Astrocyte of the spinal cord (primary cell): Measurements from ENCODE around the gene TOMM40L.
"Not testable (repeated sequence)": the region's sequence is repeated elsewhere in the genome, so short reads cannot be mapped to it uniquely, and the experiment has no call there.

Experiments used
- DNase-seq: peaks from one replicate; pipeline ENCODE4 v3.0.0; 2011; ENCODE audit warnings: low read depth, low spot score
- H3K4me3 ChIP-seq: 2 replicates; pipeline ENCODE4 v1.5.1; 2011; ENCODE audit warnings: low read depth, mild to moderate bottlenecking, low read length, moderate library complexity
- in situ Hi-C: cut with HindIII; loops from 2 replicates; pipeline ENCODE4 v1.10.0; 2017; ENCODE audit warnings: low sequenced_read_pairs
- TF ChIP-seq, protein P1 (sequence below): IDR thresholded peaks from 2 replicates; pipeline ENCODE4 v1.5.1; 2012; ENCODE audit warnings: low read depth, mild to moderate bottlenecking, low read length, inconsistent platforms

The TOMM40L gene

DNA sequence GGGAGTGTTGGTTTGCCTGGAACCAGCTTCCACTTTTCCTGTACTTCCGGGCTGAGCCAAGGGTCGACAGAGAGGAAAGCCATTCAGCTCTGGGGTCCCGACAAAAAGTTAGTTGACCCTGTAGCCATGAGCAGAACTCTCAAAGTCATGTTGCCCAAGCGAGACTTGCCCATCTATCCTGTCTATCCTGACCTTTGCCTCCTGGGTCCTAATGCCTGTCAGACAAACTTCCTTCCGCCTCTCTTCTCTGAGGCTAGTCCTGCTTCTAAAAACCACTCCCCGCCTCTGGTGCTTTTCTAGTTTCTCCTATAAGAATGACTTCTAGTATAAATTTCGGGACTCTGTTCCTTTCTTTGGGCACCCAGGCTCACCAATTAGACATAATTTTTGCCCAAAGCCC lies 25.0 kb downstream of the TOMM40L start:
- no peak overlapping the region for H3K4me3 ChIP-seq
- DNase-seq: no peak
- in situ Hi-C loops: no loop called here
- TF ChIP-seq, protein P1, sequence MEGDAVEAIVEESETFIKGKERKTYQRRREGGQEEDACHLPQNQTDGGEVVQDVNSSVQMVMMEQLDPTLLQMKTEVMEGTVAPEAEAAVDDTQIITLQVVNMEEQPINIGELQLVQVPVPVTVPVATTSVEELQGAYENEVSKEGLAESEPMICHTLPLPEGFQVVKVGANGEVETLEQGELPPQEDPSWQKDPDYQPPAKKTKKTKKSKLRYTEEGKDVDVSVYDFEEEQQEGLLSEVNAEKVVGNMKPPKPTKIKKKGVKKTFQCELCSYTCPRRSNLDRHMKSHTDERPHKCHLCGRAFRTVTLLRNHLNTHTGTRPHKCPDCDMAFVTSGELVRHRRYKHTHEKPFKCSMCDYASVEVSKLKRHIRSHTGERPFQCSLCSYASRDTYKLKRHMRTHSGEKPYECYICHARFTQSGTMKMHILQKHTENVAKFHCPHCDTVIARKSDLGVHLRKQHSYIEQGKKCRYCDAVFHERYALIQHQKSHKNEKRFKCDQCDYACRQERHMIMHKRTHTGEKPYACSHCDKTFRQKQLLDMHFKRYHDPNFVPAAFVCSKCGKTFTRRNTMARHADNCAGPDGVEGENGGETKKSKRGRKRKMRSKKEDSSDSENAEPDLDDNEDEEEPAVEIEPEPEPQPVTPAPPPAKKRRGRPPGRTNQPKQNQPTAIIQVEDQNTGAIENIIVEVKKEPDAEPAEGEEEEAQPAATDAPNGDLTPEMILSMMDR: no peak

DNA sequence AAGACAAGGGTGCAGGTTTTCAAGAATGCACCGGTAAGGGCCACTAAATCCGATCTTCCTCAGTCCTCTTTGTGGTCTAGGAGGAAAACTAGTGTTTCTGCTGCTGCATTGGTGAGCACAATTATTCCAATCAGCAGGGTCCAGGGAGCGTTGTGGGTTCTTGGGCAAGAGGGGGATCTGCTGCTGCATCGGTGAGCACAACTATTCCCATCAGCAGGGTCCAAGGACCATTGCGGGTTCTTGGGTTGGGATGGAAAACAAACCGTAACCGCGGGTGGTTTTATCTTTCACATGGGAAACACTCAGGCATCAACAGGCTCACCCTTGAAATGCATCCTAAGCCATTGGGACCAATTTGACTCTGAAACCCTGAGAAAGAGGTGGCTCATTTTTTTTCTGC lies 25.7 kb downstream of the TOMM40L start:
- TF ChIP-seq, protein P1: no peak
- no peak overlapping the region for H3K4me3 ChIP-seq
- in situ Hi-C loops: no loop called here
- no peak for DNase-seq

DNA sequence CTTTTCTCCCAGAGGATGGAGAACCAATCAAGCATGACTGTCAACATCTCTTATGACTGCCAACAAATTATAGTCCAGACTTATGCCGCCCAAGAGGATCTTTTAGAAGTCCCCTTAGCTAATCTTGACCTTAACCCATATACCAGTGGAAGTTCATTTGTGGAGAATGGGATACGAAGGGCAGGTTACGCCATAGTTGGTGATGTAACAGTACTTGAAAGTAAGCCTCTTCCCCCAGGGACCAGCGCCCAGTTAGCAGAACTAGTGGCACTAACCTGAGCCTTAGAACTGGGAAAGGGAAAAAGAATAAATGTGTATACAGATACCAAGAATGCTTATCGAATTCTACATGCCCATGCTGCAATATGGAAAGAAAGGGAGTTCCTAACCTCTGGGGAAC lies 29.4 kb downstream of the TOMM40L start:
- DNase-seq, H3K4me3 ChIP-seq, in situ Hi-C loops: not testable (repeated sequence)

DNA sequence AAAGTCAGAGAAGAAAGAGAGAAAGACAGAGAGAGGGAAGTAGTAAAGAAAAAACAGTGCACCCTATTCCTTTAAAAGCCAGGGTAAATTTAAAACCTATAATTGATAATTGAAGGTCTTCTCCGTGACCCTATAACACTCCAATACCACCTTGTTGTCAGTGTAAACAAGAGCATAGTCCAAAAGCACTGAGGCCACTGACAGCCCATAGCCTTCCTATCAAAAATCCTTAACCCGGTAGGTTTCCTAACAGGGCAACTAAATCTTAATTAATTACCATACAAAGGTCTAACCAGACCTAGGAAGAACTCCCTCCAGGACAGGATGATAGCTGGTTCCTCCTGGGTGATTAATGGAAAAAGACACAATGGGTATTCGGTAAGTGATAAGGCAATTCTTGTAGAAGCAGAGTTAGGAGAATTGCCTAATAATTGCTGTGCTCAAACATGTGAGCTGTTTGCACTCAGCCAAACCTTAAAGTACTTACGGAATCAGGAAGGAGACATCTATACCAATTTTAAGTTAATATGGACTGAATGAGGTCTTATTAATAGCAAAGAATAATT lies 30.2 kb downstream of the TOMM40L start:
- in situ Hi-C loops, H3K4me3 ChIP-seq, DNase-seq: not testable (repeated sequence)

DNA sequence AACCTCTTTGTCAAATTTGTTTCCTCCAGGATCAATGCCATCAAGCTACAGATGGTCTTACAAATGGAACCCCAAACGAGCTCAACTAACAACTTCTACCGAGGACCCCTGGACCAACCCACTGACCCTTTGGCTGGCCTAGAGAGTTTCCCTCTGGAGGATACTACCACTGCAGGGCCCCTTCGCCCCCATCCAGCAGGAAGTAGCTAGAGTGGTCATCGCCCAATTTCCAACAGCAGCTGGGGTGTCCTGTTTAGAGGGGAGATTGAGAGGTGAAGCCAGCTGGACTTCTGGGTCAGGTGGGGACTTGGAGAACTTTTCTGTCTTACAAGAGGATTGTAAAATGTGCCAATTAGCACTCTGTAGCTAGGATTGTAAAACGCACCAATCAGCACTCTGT lies 31.2 kb downstream of the TOMM40L start:
- DNase-seq, in situ Hi-C loops, H3K4me3 ChIP-seq: not testable (repeated sequence)

DNA sequence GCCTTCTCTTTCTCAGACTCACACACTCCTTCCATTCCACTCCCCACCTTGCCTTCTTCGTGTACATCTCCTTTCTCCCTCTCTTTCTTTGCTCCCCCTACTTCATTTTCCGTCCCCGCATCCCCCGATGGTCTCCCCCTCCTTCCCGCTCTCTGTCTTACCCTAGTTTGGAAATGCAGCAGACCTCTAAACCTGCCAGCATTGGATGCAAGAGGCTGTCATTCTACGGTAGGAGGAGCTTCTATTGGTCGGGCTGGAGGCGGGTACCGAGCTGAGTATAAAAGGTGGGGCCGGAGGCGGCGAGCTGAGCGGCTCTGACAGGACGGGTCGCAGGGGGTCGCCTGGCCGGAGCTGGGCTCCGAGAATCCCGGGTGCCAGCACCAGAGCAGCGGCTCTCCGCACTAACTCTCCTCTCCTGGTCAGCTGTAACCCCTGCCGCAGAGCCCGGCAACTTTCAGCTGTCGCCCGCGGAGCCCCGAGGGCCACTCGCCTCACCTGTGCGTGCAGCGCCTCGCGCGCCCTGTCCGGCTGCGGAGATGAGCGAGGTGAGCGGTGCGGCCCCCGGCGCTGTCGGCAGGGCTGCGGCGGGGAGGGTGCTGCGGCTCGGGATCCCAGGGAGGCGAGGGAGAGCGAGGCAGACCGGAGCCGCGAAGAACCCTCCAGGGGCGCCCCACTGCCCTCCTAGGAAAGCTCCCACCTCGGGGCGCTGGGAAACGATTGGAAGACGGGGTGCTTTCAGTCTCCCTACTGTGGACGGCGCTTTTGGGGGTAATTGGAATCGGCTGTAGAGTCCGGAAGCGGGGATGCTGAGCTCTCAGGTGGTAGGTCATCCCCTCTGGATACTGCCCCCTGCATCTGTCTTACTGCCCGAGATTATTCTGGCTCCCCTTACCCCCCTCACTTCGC lies 32.8 kb downstream of the TOMM40L start, which contains the start of gene PCP4L1:
Gene PCP4L1 (plus strand): TSS at position 307 of the 906 bp plus-strand sequence. CDS start 230 bp downstream, at position 537.
- TF ChIP-seq, protein P1: no peak
- in situ Hi-C loops: no loop called here
- peak within 1 kb of the TSS; percentile 35 for H3K4me3 ChIP-seq

DNA sequence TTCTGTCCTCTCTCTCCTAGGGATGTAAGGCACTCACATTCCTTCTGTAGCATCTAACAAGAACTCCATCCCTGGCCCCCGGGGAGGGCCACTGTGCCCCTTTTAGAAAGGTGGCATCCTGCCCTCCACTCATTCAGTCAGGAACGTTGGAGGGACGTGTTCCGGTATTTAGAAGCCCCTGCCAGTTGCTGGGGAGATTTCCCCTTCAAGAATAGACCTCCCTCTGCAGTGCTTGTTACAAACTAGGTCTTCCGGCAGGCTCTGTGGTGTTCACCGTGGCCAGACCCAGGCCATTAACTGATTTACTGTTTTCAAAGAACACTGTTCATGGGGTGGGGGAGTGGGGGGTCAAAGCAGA lies 33.5 kb downstream of the TOMM40L start:
- in situ Hi-C loops: no loop called here
- H3K4me3 ChIP-seq: no peak overlapping the region
- DNase-seq: no peak
- TF ChIP-seq, protein P1: no peak

More for the DNA sequence above, 32.8 kb downstream of the TOMM40L start, which contains the start of gene PCP4L1:
- peak; percentile 37 for DNase-seq

DNA sequence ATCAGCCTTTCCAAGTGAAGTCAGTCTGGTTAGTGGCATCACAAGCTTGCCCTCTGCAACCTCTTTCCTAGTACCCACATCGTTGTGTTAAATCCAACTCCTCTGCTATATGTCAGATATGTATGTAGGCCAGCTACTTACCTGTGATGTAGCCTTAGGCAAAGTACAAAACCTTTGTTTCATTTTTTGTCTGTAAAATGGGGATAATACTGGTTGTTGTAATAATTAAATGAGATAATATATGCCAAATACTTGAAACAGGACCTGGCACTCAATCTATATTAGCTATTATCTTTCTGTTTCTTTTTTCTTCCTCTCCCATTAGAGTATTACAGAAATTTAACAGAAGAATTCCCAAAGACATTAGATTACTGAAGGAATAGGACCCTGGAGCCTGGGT lies 33.9 kb downstream of the TOMM40L start:
- in situ Hi-C loops: no loop called here
- TF ChIP-seq, protein P1: no peak
- no peak overlapping the region for H3K4me3 ChIP-seq
- DNase-seq: no peak
